Measurements from ENCODE around the gene BCL2L13.

The BCL2L13 gene

DNA sequence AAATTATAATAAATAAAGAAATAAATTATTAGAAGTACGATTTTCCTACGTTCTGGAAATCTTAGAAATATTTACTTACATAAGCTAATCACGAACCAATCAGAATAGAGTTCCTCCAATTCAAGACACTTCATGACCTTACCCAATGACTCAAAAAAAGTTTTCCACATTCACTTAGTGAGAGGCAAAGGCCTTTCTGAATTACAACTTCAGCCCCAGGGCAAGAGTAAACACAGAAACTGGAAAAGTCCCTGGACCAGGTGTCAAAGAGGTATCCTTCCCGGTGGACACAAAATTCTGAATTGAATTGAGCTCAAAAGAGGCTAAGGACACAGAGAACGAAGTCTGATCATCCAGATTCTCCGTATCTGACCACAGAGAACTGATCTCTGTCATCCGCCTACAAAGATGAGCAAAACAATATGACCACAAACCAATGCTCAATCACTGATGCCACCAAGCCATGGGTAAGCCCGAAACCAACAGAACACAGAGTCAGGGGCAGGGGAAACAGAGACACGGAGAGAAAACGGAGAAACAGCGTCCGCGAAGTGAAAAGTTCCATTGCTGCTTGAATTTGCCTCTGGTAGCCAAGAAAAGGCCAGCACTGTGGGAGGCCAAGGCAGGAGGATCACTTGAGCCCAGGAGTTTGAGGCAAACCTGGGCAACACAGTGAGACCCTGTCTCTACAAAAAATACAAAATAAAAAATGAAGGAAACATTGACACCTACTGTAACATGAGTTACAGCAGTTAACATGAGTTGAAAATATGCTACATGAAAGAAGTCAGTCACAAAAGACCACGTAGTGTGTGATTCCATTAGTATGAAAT is 128.9 kb downstream of the BCL2L13 start:
- no peak for DNase-seq

DNA sequence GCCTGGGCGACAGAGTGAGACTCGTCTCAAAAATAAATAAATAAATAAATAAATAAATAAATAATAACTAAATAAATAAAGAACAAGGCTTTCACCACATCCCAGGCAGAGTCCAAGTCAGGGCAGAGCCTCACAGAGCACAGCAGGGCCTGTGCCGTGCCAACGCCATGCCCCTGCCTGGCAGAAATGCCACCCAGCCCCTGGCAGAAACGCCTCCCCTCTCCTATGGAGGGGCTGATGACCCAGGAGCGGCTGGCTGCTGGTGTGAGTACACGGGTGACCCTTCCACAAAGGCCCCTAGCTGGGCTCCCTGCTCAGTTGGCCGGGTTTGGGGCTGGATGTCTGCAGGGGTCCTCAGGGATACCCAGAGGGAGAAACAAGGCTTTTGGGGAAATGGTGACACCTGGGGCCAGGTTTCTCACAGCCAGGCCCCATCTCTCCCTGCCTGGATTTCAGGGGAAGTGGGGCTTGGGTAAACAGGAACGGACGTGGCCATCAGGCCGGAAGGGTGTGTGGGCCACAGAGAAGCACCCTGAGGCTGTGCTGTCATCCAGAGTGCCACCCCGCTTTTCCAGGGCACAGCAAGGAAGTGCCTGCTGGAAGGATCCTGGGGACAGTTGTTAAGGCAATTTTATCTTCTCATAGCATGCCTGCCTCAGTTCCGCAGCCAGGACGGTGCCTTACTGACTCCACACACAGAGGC is 130.6 kb downstream of the BCL2L13 start:
- no peak for DNase-seq

DNA sequence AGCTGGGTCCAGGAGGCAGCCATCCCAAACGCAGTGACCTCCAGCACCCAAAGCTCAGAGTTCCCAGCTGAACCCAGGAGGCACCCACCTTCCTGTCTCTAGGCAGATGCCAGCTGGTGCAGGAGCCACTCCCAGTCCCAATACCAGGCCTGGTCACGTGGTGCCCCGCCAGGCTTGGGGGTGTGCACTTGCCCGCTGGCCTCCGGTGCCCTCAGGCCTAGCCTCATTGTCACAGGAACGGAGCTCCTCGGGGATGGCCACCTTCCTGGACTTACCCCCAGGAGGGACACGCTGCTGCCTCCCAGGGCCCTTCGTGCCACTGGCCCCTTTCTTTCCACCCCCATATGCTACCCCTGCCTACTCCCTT is 131.1 kb downstream of the BCL2L13 start:
- no peak for DNase-seq

DNA sequence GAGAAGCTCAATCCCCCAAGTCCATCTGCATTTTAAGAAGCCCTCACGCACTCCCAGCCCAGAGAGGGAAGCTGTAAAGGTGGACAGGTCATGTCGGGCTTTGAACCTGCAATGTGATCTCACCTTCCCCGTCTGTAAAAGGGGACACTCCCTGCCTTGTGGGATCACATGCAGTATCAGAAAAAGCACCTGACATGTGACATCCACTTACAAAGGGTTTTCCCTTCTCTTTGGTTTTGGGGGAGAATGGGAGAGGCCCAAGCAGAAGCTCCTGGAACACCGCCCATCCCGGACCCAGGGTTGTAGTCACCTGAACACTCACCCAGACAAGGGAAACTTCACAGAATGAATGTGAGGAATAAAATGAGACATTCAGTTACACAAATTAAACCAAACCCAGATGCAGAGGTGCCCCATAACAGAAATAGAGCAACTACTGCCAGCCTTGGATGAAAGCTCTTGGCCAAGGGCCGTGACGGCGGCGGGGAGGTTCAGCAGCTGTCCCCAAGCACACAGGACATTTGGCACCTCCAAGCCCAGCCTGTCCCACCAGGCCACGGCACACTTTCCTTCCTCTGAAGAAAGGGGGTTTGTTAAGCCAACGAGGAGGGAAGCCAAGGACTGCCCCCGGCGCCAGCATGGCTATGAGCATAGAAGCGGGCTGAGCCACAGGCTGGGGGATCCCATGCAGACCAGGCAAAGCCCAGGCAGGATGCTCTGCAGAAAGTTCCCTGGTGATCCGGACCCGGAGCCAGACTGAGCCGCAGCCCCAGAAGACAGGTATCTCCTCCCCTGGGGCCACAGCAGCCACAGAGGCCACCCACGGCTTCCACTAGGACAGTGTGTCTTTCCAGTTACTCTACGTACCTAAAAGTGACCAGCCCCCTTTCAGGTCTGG is 131.9 kb downstream of the BCL2L13 start:
- DNase-seq: no peak

DNA sequence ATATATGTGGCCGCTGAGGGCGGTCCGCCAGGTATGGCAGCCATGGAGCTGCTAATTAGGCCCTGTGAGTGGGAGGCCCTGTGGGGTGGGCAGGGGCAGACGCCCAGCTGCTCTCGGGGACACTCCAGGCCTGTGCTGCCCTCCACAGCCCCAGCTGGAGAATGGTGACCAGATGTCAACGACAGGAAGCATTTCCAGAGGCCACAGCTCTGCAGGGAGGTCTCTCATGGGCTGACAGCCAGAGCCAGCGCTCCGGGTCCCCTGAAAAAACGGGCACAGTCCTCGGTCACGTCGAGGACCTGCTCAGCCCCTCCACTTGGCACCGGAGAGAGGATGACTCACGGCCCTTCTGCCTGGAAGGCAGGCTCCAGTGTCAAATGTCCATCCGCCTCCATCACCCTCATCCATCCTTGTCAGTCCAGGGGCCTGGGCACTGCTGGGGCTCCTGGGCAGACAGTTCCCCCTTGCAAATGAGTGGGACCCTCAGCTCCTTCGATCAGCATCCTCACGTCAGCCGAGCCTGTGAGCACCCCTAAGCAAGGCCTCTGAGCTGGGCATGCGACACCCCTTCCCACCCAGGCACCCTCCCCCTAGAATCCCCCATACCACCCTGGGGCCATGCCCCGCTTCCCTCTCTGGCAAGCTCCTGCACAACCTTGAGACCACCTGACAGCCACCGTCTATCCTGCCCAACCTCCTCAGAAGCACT is 133.8 kb downstream of the BCL2L13 start:
- DNase-seq: peak; percentile 21

DNA sequence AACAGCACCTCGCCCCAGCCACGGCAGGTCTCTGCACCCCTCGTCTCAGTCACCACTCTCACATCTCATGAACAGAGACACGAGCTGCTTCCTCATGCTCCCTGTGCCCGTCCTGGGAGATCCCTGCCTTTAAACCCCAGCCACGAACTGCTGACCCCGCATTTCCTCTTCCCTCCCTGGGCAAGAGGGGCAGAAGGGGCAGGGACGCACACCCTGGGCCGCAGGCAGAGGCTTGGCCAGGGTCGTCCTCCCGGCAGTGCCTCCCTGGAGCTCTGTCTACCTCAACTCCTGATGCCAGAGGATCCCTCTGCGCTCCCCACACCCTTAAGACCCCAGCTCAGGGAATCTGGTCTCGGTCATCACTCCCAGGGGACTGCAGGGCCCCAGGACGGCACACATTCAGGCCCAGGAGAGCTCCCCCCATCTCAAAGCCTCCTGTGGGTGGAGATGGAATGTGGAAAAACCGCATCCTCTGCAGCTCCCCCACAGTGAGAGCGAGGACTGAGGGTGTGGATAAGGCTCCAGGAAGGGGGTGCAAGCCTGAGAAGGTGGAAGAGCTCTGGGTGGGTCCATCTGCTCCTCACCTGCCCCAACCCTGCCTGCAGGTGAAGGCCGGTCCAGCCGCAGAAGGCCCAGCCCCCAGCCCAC is 134.5 kb downstream of the BCL2L13 start:
- DNase-seq: peak; percentile 66

DNA sequence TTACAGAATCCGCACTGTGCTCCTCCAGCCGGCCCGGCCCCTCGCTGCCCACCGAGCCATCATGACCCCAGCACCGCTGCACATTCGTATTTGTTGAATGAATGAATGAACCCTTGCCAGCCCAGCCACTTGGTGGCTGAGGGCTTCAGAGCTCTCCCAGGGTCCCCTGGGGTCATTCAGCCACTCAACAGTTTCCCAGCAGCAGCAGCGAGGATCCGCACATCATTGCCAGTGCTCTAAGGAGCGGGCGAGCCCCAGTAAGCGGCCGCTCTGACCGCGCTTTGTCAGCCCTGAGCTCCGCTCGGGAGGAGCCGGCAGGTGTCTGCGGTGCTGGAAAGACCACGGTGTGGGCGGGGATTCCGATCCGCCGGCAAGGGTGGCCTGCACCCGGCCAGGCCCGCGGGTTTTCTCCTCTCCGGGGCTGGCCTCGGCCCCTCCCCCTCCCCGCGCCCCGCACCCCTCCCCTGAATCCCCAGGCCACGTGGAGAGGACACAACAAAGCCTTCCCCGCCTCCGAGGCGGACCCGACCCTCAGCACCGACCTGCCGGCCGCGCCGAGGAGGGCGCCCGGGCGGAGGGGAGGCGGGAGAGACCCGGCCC is 135.1 kb downstream of the BCL2L13 start:
- peak; percentile 13 for DNase-seq

DNA sequence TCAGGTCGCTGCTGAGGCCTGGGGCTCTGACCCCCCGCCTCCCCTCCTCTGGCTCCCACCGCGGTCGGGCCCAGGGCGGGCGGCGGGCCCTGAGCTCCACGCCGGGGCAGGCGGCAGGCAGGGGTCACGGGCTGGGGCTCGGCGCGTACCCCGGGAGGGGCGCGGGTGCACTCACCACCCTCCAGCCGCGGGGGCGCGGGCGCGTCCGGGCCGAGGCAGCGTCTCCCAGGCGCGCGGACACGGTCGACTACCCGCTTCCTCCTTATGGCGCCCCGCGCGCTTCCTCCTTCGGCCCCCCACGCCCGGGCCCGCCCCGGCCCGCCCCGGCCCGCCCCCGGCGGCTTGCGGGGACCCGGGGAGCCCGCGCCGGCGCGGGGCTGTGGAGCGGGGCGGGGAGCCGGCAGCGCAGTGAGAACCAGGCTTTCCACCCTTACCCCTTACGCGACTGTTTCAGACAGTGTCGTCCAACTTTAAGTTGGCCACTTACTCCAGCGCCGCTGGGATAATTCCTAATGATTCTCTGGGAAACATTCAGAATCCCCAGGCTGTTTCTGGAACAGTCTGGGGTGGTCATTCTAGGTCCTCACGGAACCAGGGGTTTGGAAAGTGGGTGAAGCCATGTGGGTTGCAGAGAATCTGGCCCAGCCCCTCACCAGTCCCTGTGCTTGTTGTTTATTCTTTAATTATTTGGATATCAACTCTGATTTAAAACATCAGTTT is 135.8 kb downstream of the BCL2L13 start, which contains the start of gene BID:
TSS of gene BID (minus strand) at position 264 of the 720 bp plus-strand sequence. CDS start 24,353 bp downstream, outside the sequence.
- DNase-seq: no peak

DNA sequence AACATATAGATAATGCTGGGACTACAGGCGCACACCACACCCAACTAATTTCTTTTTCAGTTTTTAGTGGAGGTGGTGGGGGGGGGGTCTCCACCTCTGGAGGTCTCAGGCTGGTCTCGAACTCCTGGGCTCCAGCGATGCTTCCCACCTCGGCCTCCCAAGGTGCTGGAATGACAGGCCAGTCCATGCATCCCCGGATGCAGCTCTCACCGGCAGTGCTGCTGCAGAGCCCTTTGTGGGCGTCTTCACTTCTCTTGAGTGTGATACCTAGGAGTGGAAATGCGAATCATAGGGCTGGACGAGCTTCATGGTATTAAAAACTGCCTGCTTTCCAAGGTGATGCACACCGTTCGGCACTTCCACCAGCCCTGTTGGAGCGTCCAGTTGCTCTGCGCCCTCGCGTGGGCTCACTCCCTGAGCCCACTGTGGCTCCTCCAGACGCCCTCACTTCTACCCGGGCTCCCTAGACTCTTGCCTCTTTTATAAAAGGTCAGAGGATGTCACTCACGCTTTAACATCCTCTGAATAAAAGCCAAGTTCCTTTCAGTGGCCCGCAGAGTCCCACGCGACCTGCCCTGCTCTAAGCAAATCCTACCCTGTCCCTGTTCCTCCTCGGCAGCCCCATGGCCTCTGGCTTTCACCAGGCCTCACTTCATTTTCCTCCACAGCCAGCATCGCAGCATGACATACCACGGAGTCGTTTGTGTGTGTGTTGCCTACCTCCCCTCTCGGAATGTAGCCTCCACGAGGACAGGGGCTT is 136.5 kb downstream of the BCL2L13 start:
- no peak for DNase-seq

DNA sequence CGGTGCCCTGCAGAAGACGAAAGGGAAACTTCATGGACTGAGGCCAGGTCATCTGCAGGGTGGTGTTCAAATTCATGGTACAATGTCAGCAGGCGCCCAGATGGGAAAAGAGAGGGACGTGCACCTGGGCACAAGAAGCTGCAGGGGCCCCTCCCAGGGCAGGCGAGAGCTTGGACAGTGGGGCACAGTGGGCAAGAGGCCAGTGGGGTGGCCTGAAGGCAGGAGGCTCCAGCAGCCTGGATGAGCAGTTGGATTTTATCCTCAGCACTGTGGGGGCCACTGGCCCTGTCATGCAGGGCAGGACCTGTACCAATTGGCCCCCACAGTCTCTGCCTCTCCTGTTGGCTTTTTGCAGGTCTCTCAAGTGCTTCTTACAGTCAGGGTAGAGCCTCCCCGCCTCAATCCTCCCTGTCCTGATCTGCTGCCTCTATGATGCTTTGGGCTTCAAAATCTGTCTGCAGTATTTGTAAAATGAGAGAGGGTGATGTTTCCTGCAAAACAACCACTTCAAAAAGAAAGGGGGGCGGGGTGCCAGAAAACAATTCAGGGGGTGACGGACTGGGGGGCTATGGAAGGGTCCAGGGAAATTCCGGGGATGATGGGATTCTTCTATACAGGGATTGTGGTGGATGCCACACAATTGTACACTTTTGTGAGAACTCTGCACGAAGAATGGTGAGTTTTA is 137.4 kb downstream of the BCL2L13 start:
- no peak for DNase-seq

DNA sequence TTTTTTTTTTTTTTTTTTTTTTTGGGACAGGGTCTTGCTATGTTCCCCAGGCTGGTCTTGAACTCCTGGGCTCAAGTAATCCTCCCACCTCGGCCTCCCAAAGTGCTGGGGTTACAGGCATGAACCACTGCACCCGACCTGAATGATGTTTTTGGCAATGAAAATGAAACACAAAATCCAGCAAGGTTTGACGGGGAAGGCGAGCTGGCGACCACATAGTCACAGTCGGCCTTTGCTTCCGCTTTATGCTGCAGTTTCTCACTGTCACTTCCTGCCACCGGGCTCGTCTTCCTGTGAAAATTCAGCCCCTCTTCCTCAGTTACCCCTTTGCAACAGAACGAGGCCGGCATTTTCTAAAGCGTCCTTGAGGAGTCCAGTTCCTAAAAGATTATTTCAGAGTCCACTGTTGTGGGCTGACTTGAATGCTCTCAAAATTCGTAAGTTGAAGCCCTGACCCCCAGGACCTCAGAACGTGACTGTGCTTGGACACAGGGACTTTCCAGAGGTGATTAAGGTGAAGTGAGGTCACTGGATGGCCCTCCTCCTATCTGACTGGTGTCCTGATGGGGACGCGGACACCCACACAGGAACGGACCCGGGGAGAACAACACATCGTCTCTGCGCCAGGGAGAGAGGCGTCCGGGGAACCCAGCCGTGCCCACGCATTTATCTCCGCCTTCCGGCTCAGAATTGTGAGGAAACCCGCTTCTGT is 138.6 kb downstream of the BCL2L13 start:
- no peak for DNase-seq

DNA sequence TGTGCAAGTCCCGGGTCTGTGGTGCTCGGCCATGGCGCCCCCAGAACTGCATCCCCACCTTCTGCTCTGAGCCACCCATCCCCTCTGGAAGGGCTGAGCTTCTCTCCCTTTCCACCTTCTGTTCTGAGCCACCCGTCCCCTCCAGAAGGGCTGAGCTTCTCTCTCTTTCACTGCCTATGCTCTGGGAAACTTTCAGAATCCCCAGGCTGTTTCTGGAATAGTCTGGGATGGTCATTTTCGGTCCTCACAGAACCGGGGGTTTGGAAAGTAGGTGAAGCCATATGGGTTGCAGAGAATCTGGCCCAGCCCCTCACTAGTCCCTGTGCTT is 139.1 kb downstream of the BCL2L13 start:
- no peak for DNase-seq

DNA sequence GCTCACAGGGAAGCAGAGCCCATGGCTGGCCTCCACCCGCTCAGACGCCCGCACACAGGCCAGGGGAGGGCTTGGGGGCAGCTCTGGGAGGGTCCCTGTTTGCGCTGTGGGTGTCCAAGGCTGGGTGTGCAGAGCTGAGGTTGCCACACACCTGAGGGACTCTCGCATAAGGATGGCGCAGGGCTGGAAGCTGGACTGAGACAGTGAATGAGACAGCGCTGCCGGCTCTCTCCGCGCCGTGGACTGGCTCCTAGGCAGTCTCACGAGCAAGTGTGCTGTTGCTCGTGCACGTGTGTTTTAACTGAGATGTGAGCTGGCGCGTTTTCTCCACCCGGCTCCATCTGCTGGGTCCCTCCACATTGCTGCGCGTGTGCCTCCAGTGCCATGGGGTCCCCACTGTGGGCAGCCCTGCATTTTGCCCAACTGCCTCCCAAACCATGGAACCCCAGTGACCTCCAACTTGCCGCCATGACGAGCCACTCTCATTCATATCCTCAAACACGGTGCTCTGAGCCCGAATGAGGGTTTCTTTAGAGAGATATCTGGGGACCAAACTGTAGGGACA is 139.9 kb downstream of the BCL2L13 start:
- DNase-seq: no peak

DNA sequence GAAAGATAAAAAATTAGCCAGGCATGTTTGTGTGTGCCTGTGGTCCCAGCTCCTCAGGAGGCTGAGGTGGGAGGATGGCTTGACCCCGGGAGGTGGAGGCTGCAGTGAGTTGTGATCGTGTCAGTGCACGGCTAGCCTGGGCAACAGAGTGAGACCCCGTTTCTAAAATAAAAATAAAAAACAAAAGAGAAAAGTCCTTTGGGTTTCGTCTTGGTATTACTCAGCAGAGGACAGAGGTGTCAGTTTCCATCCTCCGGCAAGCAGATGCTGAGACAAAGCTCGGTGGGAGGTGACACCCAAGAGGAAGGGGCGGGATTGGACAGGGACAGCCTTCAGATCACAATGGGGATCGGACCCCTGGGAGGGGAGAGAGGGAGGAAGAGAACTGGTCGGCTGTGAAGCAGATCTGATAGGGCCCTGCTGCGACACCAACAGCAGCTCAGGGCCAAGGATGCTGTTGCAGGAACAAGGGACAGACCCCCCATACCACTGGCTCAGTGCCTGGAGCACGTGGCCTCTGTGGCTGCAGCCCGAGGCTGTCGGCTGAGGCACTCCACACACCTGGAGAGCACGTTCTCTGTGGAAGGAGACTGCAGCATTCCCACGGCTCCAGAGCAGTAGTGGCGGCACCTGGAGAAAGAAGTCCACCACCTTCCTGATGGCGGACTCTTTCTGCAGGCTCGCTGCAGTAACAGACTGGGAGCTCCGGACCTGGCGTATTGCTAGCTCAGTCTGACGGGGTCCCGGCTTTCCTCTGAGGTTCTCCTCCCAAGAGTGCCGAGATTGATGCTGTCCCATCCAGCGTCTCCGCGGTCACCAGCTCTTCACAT is 140.9 kb downstream of the BCL2L13 start:
- no peak for DNase-seq

DNA sequence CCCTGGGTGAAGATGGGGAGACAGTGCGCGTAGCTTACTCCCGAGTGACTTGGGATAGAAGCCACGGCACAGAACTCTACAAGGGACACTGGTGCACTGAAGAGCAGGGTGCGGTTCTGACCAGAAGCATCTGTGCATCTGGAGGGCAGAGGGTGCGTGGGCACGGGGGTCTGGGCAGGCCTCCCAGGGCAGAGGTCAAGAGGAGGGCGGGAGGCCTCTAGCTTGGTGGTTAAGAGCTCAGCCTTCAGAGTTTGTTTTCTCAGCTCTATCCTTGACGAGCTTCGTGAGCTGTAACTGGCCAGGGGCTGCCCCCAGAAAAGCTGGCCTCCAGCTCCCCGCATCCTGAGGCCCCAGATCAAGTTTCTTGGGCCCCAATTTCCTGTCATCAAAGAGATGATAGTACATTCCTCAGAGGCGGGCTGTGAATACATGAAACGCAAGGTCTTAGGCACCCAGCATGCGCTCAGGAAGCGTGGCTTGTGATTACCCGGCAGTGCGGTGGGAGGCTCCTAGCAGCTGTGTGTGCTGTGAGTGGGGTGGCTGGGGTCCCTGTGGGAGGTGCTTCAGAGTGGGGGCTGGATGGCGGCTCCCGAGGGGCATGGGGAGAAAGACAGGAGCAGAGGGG is 141.7 kb downstream of the BCL2L13 start:
- DNase-seq: no peak

All from fibroblast of upper back skin (primary cell).